Tibial nerve (tissue), 4 donors: ENCODE results near the gene AXIN1. TPM values are rescaled to one million over a fixed set of nuclear protein-coding genes. Genes with fewer than 3 reads are reported as not detected.

Experiments used
- DNase-seq, 2 donors: peaks; one replicate each; pipeline ENCODE4 v3.0.0-alpha.2; 2019; ENCODE audit warnings: low spot score in 2 of 2
- H3K27ac ChIP-seq, 4 donors: fragments of 200-600 bp; sonication (generic) in 3 of 4; one replicate each; pipeline ENCODE4 v1.5.1; 2017 to 2019; ENCODE audit warnings: mild to moderate bottlenecking in 1 of 4
- H3K27me3 ChIP-seq, 2 donors: fragments of 200-600 bp; sonication (generic) in 1 of 2; one replicate each; pipeline versions ENCODE4 v1.5.1 to v1.6.0; 2017 to 2019
- H3K36me3 ChIP-seq, 3 donors: fragments of 200-600 bp; sonication (generic); one replicate each; pipeline ENCODE4 v1.5.1; 2018 to 2019
- H3K4me1 ChIP-seq, 4 donors: fragments of 200-600 bp; sonication (generic) in 3 of 4; one replicate each; pipeline ENCODE4 v1.5.1; 2017 to 2019
- H3K4me3 ChIP-seq, 4 donors: fragments of 200-600 bp; sonication (generic) in 3 of 4; one replicate each; pipeline ENCODE4 v1.5.1; 2017 to 2019; ENCODE audit warnings: mild to moderate bottlenecking in 1 of 4, moderate library complexity in 1 of 4
- H3K9me3 ChIP-seq, 4 donors: fragments of 200-600 bp; sonication (generic) in 3 of 4; one replicate each; pipeline ENCODE4 v1.5.1; 2017 to 2019
- CTCF ChIP-seq, 5 experiments: fragments of 200-600 bp in 3 of 5; fragments of 450-650 bp in 2 of 5; sonication (generic) in 3 of 5; IDR thresholded peaks; one replicate each; pipeline ENCODE4 v1.5.1; 2016 to 2019; ENCODE audit warnings: antibody characterized with exemption in 5 of 5, mild to moderate bottlenecking in 3 of 5, moderate library complexity in 2 of 5
- EP300 ChIP-seq, 2 donors: sonication (generic); formaldehyde crosslinking; IDR thresholded peaks; one replicate each; pipeline ENCODE4 v1.6.1; 2017; ENCODE audit warnings: antibody characterized with exemption in 2 of 2, mild to moderate bottlenecking in 1 of 2
- POLR2A ChIP-seq, 2 donors: fragments of 450-650 bp; IDR thresholded peaks; one replicate each; pipeline ENCODE4 v1.6.1; 2017; ENCODE audit warnings: antibody characterized with exemption in 2 of 2, mild to moderate bottlenecking in 2 of 2, moderate library complexity in 2 of 2
- WGBS, 2 donors: methylation state at CpG; one replicate each; pipeline ENCODE4 v1.1.5; 2018; 5-methylcytosine and 5-hydroxymethylcytosine counted together
- total RNA-seq, 4 donors: library from RNA; depleted of rRNA; stranded (reverse); fragments of >200 nt; gene quantifications; one replicate each; pipeline ENCODE4 v1.1.0, GENCODE V29; 2016

The AXIN1 gene
- total RNA-seq, 4 donors from 2014 or later = 23.4 to 37.1 (median 25.0) TPM

GRCh38 chr16:282491-282890, 70.0 kb downstream of the AXIN1 start:
- WGBS, 2 donors = 77 to 87% methylated on average over 20 to 22 of the region's 22 CpGs
- peaks cover 0 to 17% (median 7%) of the 10 kb centered on the region in 4 donors for H3K4me1 ChIP-seq
- H3K9me3 ChIP-seq = no peaks in the 10 kb centered on the region
- TF ChIP-seq CTCF (IDR thresholded peaks at IDR 0.05) (no peak), EP300 (IDR thresholded peaks at IDR 0.05) (no peak), POLR2A (IDR thresholded peaks at IDR 0.05) (no peak)
- no peak overlapping the region for H3K27ac ChIP-seq
- H3K36me3 ChIP-seq = peaks cover 0 to 30% (median 0%) of the 10 kb centered on the region in 3 donors
- peaks cover 0 to 29% of the 10 kb centered on the region in 2 donors for H3K27me3 ChIP-seq
- H3K4me3 ChIP-seq = no peak overlapping the region
- no peak for DNase-seq

GRCh38 chr16:281660-282255, 70.8 kb downstream of the AXIN1 start:
- no peak overlapping the region for H3K4me3 ChIP-seq
- H3K27ac ChIP-seq = no peak overlapping the region
- H3K36me3 ChIP-seq = peaks cover 0 to 23% (median 0%) of the 10 kb centered on the region in 3 donors
- peaks cover 0 to 17% (median 7%) of the 10 kb centered on the region in 4 donors for H3K4me1 ChIP-seq
- peaks cover 0 to 29% of the 10 kb centered on the region in 2 donors for H3K27me3 ChIP-seq
- TF ChIP-seq CTCF (IDR thresholded peaks at IDR 0.05) (no peak), EP300 (IDR thresholded peaks at IDR 0.05) (no peak), POLR2A (IDR thresholded peaks at IDR 0.05) (no peak)
- H3K9me3 ChIP-seq = no peaks in the 10 kb centered on the region
- no peak for DNase-seq
- 61 to 64% methylated on average over 4 to 21 of the region's 25 CpGs for WGBS, 2 donors

- H3K27ac ChIP-seq = peak overlapping the region in 1 of 4 donors; percentile 22
- DNase-seq = no peak
- TF ChIP-seq EP300 (IDR thresholded peaks at IDR 0.05) (no peak), CTCF (IDR thresholded peaks at IDR 0.05) (no peak)
- peaks cover 0 to 16% (median 0%) of the 10 kb centered on the region in 3 donors for H3K36me3 ChIP-seq
- peaks cover 0 to 22% (median 7%) of the 10 kb centered on the region in 4 donors for H3K4me1 ChIP-seq
- peak overlapping the region in 1 of 4 donors; percentile 51 for H3K4me3 ChIP-seq
- WGBS, 2 donors = 52 to 53% methylated on average over 10 to 22 of the region's 27 CpGs
- no peaks in the 10 kb centered on the region for H3K9me3 ChIP-seq
- peaks cover 0 to 33% of the 10 kb centered on the region in 2 donors for H3K27me3 ChIP-seq
These were observed 71.4 kb downstream of the AXIN1 start for GRCh38 chr16:280991-281659.

GRCh38 chr16:280552-280951, 72.0 kb downstream of the AXIN1 start, which contains the start of gene ARHGDIG:
ARHGDIG (plus strand) TSS chr16:280591; CDS start chr16:280681, 90 bp downstream.
- Histone ChIP-seq H3K9me3 (no peaks in the 10 kb centered on the region), H3K4me1 (peaks cover 0 to 25% (median 7%) of the 10 kb centered on the region in 4 donors), H3K4me3 (peak within 1 kb of the TSS in 2 of 4 donors; percentile 23 to 51), H3K27me3 (peaks cover 0 to 35% of the 10 kb centered on the region in 2 donors), H3K36me3 (peaks cover 0 to 14% (median 0%) of the 10 kb centered on the region in 3 donors), H3K27ac (peak within 1 kb of the TSS in 1 of 4 donors; percentile 22)
- DNase-seq = no peak
- WGBS, 2 donors = 0% methylated on average over 3 to 5 of the region's 54 CpGs
- TF ChIP-seq POLR2A (IDR thresholded peaks at IDR 0.05) (no peak), EP300 (IDR thresholded peaks at IDR 0.05) (no peak), CTCF (IDR thresholded peaks at IDR 0.05) (no peak)

GRCh38 chr16:280005-280460, 72.5 kb downstream of the AXIN1 start:
- Histone ChIP-seq H3K4me3 (peak overlapping the region in 1 of 4 donors; percentile 38), H3K4me1 (peaks cover 0 to 29% (median 10%) of the 10 kb centered on the region in 4 donors)

More at GRCh38 chr16:280005-280460, 72.5 kb downstream of the AXIN1 start:
- H3K9me3 ChIP-seq = no peaks in the 10 kb centered on the region
- peaks cover 0 to 36% of the 10 kb centered on the region in 2 donors for H3K27me3 ChIP-seq
- no peak for DNase-seq
- peaks cover 0 to 9% (median 0%) of the 10 kb centered on the region in 3 donors for H3K36me3 ChIP-seq
- no peak overlapping the region for H3K27ac ChIP-seq
- TF ChIP-seq CTCF (IDR thresholded peaks at IDR 0.05) (no peak), EP300 (IDR thresholded peaks at IDR 0.05) (no peak), POLR2A (IDR thresholded peaks at IDR 0.05) (no peak)
- 10% methylated on average over 26 of the region's 47 CpGs; no CpG with 5 or more reads in 1 of the 2 donors for WGBS, 2 donors
